Measurements from ENCODE around the gene SRRM2. TPM values are rescaled to one million over a fixed set of nuclear protein-coding genes. Genes with fewer than 3 reads are reported as not detected.

Gene SRRM2
- total RNA-seq, 1 donor from 2014 or later: 239 TPM

GRCh38 chr16:2737895-2738418 is 14.5 kb upstream of the SRRM2 start:
- no peak for DNase-seq (ENCODE audit: extremely low read depth, low read depth, low spot score)

GRCh38 chr16:2738615-2739014 is 13.8 kb upstream of the SRRM2 start:
- no peak for DNase-seq (ENCODE audit: extremely low read depth, low read depth, low spot score)

GRCh38 chr16:2739625-2740430 is 12.6 kb upstream of the SRRM2 start:
- no peak for DNase-seq (ENCODE audit: extremely low read depth, low read depth, low spot score)

- no peak for DNase-seq (ENCODE audit: extremely low read depth, low read depth, low spot score)
These were observed 12.0 kb upstream of the SRRM2 start for GRCh38 chr16:2740476-2740875.

- DNase-seq (ENCODE audit: extremely low read depth, low read depth, low spot score): no peak
These were observed 11.3 kb upstream of the SRRM2 start for GRCh38 chr16:2741168-2741567.

GRCh38 chr16:2742323-2743006 is 10.0 kb upstream of the SRRM2 start:
- no peak for DNase-seq (ENCODE audit: extremely low read depth, low read depth, low spot score)

GRCh38 chr16:2743007-2743810 is 9.2 kb upstream of the SRRM2 start:
- no peak for DNase-seq (ENCODE audit: extremely low read depth, low read depth, low spot score)

- DNase-seq (ENCODE audit: extremely low read depth, low read depth, low spot score): no peak
These were observed 7.7 kb upstream of the SRRM2 start for GRCh38 chr16:2744711-2745110.

GRCh38 chr16:2745116-2745890 is 7.1 kb upstream of the SRRM2 start:
- no peak for DNase-seq (ENCODE audit: extremely low read depth, low read depth, low spot score)

GRCh38 chr16:2745961-2746360 is 6.5 kb upstream of the SRRM2 start:
- DNase-seq (ENCODE audit: extremely low read depth, low read depth, low spot score): no peak

- DNase-seq (ENCODE audit: extremely low read depth, low read depth, low spot score): no peak
These were observed 3.5 kb upstream of the SRRM2 start for GRCh38 chr16:2748757-2749455.

- no peak for DNase-seq (ENCODE audit: extremely low read depth, low read depth, low spot score)
These were observed 3.0 kb upstream of the SRRM2 start for GRCh38 chr16:2749476-2749875.

GRCh38 chr16:2749936-2750335 is 2.5 kb upstream of the SRRM2 start:
- no peak for DNase-seq (ENCODE audit: extremely low read depth, low read depth, low spot score)

- DNase-seq (ENCODE audit: extremely low read depth, low read depth, low spot score): no peak
These were observed 832 bp upstream of the SRRM2 start for GRCh38 chr16:2751577-2752034.

GRCh38 chr16:2752850-2753732 is 653 bp downstream of the SRRM2 start:
- DNase-seq (ENCODE audit: extremely low read depth, low read depth, low spot score): no peak

- no peak for DNase-seq (ENCODE audit: extremely low read depth, low read depth, low spot score)
These were observed 1.2 kb downstream of the SRRM2 start for GRCh38 chr16:2753733-2754020.

- DNase-seq (ENCODE audit: extremely low read depth, low read depth, low spot score): no peak
These were observed 2.7 kb downstream of the SRRM2 start for GRCh38 chr16:2755158-2755557.

- DNase-seq (ENCODE audit: extremely low read depth, low read depth, low spot score): no peak
These were observed 4.0 kb downstream of the SRRM2 start for GRCh38 chr16:2756288-2757015.
